HG03565 (cell line): Measurements from ENCODE around the gene SENP1.

Experiments used
- ATAC-seq: cut with Tn5 transposase; IDR thresholded peaks from one replicate; pipeline ENCODE4 v1.9.1; 2021; ENCODE audit warnings: mild to moderate bottlenecking, moderate library complexity; ENCODE audit not compliant: unreplicated experiment

Gene SENP1

GRCh38 chr12:48019639-48020265 lies 86.1 kb downstream of the SENP1 start:
- no peak for ATAC-seq

GRCh38 chr12:48018618-48018995 lies 87.3 kb downstream of the SENP1 start:
- no peak for ATAC-seq

- no peak for ATAC-seq
Observed at GRCh38 chr12:48017921-48018617, 87.8 kb downstream of the SENP1 start.

GRCh38 chr12:48017496-48017895 lies 88.4 kb downstream of the SENP1 start:
- ATAC-seq: no peak

- ATAC-seq: no peak
Observed at GRCh38 chr12:48016373-48017020, 89.4 kb downstream of the SENP1 start.

DNA sequence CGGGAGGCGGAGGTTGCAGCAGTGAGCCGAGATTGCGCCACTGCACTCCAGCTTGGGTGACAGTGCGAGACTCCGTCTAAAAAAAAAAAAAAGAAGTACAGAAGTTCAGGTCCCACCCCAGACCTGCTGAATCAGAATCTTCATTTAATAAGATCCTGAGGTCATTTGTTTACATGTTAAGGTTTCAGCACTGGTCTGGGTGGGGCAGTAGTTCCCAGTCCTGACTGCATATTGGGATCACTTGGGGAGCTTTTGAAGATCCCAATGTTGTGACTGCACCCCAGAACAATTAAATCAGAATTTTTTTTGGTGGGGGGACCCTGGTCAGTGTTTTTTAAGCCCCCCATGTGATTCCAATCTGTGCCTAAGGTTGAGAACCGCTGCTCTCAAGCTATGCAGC lies 89.9 kb downstream of the SENP1 start:
- ATAC-seq: no peak

- no peak for ATAC-seq
Observed at GRCh38 chr12:48015129-48015528, 90.8 kb downstream of the SENP1 start.

DNA sequence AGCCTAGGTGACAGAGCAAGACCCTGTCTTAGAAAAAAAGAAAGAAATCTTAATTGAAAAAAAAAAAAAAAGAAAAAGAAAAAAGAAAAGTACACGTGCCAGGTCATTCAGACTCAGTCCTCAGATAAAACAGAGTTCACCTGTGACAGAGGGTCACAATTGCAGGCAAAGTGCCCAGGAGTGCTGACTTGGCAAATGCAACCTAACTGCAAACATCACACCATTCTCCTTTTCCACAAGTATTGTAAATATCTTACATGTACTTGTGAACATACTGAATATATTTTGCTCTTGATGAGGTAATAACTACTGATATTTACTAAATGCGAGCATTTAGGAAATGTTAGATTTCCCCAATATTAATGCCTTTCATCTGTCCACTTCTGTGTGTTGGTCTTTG lies 92.6 kb downstream of the SENP1 start:
- no peak for ATAC-seq

DNA sequence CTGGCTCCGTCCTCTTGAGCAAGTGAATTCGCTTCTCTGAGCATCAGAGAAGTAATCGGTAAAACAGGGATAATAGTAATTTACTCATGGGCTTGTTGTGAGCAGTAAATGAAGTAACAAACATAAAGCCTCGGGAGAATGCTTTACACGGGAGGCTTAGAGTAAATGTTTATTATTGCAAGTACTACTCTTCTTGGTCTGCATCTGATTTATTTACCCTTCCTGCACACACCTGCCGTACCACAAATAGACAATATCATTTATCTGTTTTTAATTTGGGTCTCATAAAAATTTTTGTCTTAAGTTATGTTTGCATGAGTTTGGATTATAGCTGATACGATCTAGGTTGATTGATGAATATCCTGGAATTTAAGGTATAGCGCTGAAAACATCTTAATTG lies 93.8 kb downstream of the SENP1 start:
- ATAC-seq: no peak

- no peak for ATAC-seq
Observed at GRCh38 chr12:48010366-48010970, 95.4 kb downstream of the SENP1 start.

- no peak for ATAC-seq
Observed at GRCh38 chr12:48009471-48009870, 96.4 kb downstream of the SENP1 start.

GRCh38 chr12:48008950-48009349 lies 96.9 kb downstream of the SENP1 start:
- no peak for ATAC-seq

DNA sequence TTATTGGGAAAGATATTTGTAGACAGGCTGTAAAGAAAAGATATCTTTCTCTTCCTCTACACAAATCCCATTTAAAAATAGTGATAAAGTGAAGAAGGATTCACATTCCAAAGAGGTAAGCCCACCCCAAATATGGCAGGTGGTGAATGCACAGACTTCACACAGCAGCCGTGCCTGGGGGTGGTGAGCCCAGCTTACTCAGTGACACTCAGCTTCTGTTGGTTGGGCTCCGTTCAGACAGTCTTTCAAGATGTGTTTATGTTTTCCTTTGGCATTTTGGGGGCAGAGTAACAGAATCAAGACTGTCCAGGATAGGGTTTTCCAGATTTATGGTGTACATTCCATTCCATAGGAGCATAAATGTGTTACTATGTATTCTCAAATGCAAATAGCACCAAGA lies 97.5 kb downstream of the SENP1 start:
- no peak for ATAC-seq

- ATAC-seq: no peak
Observed at GRCh38 chr12:48007206-48007605, 98.7 kb downstream of the SENP1 start.

- ATAC-seq: no peak
Observed at GRCh38 chr12:48005750-48006021, 100.2 kb downstream of the SENP1 start.

DNA sequence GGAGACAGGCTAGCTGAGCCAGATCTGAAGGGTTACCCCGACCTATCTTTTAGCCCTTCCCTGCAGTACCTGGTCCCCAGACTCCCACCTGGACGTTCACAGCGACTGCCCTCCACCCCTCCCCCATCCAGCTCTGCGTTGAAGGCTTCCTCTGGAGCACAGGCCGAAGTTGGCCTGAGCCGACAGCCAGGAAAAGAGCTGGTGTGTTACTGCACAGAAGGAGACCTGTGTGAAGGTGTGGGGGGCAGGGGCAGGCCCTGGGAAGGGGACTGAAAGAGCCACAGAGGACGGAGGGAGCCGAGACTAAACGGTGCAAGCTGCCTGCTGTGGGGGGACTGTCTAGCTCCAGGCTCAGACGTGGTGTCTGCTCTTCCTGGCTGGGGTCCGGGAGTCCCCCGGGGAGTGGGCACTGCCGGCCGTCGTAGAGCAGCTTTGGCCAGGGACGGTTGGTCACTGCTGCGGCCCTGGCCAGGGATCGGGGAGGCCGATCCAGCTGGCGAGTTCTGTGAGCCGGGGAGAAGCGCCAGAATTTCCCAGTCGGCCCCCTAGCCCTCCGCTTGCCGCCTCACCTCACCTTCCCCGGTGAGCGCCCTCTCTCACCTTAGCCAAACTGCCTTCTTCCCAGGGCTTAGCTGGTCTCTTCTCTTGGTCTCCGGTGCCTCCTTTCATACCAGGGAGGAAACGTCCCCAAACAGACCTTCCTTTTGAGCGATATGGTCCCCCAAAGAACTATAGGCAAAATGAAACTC lies 100.7 kb downstream of the SENP1 start:
- no peak for ATAC-seq

GRCh38 chr12:48004053-48004941 lies 101.6 kb downstream of the SENP1 start, which contains the start of gene COL2A1:
Gene COL2A1 (minus strand): TSS chr12:48004476. CDS start chr12:48004321, 155 bp downstream.
- no peak for ATAC-seq

- ATAC-seq: no peak
Observed at GRCh38 chr12:48003226-48004052, 102.4 kb downstream of the SENP1 start.

- ATAC-seq: no peak
Observed at GRCh38 chr12:48002773-48003218, 103.1 kb downstream of the SENP1 start.

DNA sequence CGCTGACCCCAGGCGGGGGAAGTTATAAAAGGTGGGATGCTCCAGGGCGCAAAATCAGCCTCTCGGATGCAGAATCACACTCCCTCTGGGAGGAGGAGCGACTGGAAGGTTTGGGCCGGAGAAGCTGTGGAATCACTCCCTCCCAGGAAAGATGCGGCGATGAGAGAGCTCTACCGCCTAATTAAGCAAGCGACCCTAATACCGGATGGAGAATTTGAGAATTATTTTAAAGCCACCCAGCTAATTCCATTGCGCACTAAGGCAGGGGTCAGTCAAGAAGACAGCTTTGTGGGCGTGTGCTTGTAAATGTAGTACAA lies 103.5 kb downstream of the SENP1 start:
- ATAC-seq: no peak
